GM12878 (cell line): ENCODE results near the gene ANKRD44. TPM values are rescaled to one million over a fixed set of nuclear protein-coding genes. Genes with fewer than 3 reads are reported as not detected.

Experiments
- ATAC-seq: fragments of 200-7000 bp; cut with Tn5 transposase; 3 replicates; pipeline ENCODE4 v1.9.1; 2020; ENCODE audit warnings: mild to moderate bottlenecking, moderate library complexity
- BruUV-seq: library from RNA; stranded (reverse); fragments of 400-500 nt; replicated peaks from 2 replicates; lab custom pipeline; 2021; lab: Mats Ljungman, UMichigan
- CTCF ChIA-PET: fragments of 300-600 bp; sonication (Branson Sonifier 250); formaldehyde crosslinking; extraction: SDS; loops from one replicate; lab custom pipeline; 2021; ENCODE audit warnings: inconsistent platforms; lab: Yijun Ruan, JAX
- POLR2A ChIA-PET: fragments of 350-600 bp; formaldehyde crosslinking; extraction: SDS; loops from one replicate; lab custom pipeline; 2021; ENCODE audit warnings: inconsistent platforms; lab: Charles Lee
- RAD21 ChIA-PET: fragments of 300-600 bp; sonication (Branson Sonifier 250); formaldehyde crosslinking; loops from one replicate; lab custom pipeline; 2023; ENCODE audit warnings: antibody characterized with exemption; ENCODE audit not compliant: unreplicated experiment; lab: Charles Lee
- SMC1A ChIA-PET: fragments of 300-600 bp; sonication (Branson Sonifier 250); formaldehyde crosslinking; loops from one replicate; lab custom pipeline; 2023; ENCODE audit not compliant: unreplicated experiment, uncharacterized antibody; lab: Charles Lee
- DNase-seq: peaks from one replicate; pipeline ENCODE4 v3.0.0-alpha.2; 2011; ENCODE audit warnings: low read depth, low spot score
- FAIRE-seq: peaks from 3 replicates; lab custom pipeline; 2011; peaks lifted over from hg19 to GRCh38; lab: Jason Lieb, UNC
- H2AFZ ChIP-seq: 2 replicates; pipeline ENCODE4 v1.6.0; 2011; ENCODE audit warnings: low read depth, low read length, control low read depth; ENCODE audit not compliant: control insufficient read depth
- H3K27ac ChIP-seq: 2 replicates; pipeline ENCODE4 v1.5.1; 2011; ENCODE audit warnings: control low read depth; ENCODE audit not compliant: control insufficient read depth, insufficient read depth
- H3K27me3 ChIP-seq, 2 experiments: replicated peaks in 1 of 2; 2 replicates each; pipeline versions ENCODE4 v1.6.0 to v1.6.1; 2011; ENCODE audit warnings: low read length in 1 of 2; ENCODE audit not compliant: control insufficient read depth in 2 of 2, insufficient read depth in 2 of 2
- H3K36me3 ChIP-seq, 2 experiments: 2 replicates each; pipeline ENCODE4 v1.5.1; 2011; ENCODE audit warnings: low read length in 1 of 2; ENCODE audit not compliant: control insufficient read depth in 2 of 2, insufficient read depth in 2 of 2
- H3K4me1 ChIP-seq: 2 replicates; pipeline ENCODE4 v1.6.1; 2011; ENCODE audit warnings: mild to moderate bottlenecking, low read length, moderate library complexity, mixed read lengths; ENCODE audit not compliant: control insufficient read depth, insufficient read depth
- H3K4me2 ChIP-seq: 2 replicates; pipeline ENCODE4 v1.6.0; 2011; ENCODE audit warnings: control low read depth; ENCODE audit not compliant: control insufficient read depth, insufficient read depth
- H3K4me3 ChIP-seq: fragments of 200-600 bp; sonication (generic); 2 replicates; pipeline ENCODE4 v1.5.1; 2016
- H3K79me2 ChIP-seq: 2 replicates; pipeline ENCODE4 v1.6.0; 2011; ENCODE audit warnings: low read length; ENCODE audit not compliant: control insufficient read depth, insufficient read depth
- H3K9ac ChIP-seq: 2 replicates; pipeline ENCODE4 v1.8.0; 2011; ENCODE audit warnings: low read length, control low read depth, mixed read lengths; ENCODE audit not compliant: control insufficient read depth, insufficient read depth
- H3K9me3 ChIP-seq: replicated peaks from 3 replicates; pipeline ENCODE4 v1.5.1; 2011; ENCODE audit warnings: mild to moderate bottlenecking, low read length; ENCODE audit not compliant: control insufficient read depth, insufficient read depth
- H4K20me1 ChIP-seq: 2 replicates; pipeline ENCODE4 v1.6.0; 2011; ENCODE audit not compliant: control insufficient read depth, insufficient read depth
- BCL11A ChIP-seq: IDR thresholded peaks from 2 replicates; pipeline ENCODE4 v1.6.1; 2011; ENCODE audit warnings: low read depth, low read length
- CEBPB ChIP-seq, 2 experiments: fragments of 150-350 bp in 1 of 2; IDR thresholded peaks; 2 replicates each; pipeline ENCODE4 v1.6.1; 2012 to 2014; ENCODE audit warnings: low read depth in 2 of 2, low read length in 2 of 2, borderline replicate concordance in 1 of 2, inconsistent platforms in 1 of 2
- CHD1 ChIP-seq: IDR thresholded peaks from 2 replicates; pipeline ENCODE4 v1.6.1; 2012; ENCODE audit warnings: low read depth, low read length, improper control_type of control experiment
- CREM ChIP-seq: IDR thresholded peaks from 2 replicates; pipeline ENCODE4 v1.6.1; 2014; ENCODE audit warnings: antibody characterized with exemption, low read depth
- ELK1 ChIP-seq: IDR thresholded peaks from 2 replicates; pipeline ENCODE4 v1.6.1; 2012; ENCODE audit warnings: low read depth, low read length, improper control_type of control experiment
- HSF1 ChIP-seq: fragments of 150-350 bp; IDR thresholded peaks from 2 replicates; pipeline ENCODE4 v1.6.1; 2014; ENCODE audit warnings: mild to moderate bottlenecking, low read depth, low read length
- MXI1 ChIP-seq: fragments of 150-350 bp; IDR thresholded peaks from 2 replicates; pipeline ENCODE4 v1.6.1; 2011; ENCODE audit warnings: low read depth, mild to moderate bottlenecking, inconsistent platforms, low read length, improper control_type of control experiment
- NFYB ChIP-seq: IDR thresholded peaks from 2 replicates; pipeline ENCODE4 v1.6.1; 2011; ENCODE audit warnings: low read depth, mild to moderate bottlenecking, low read length, improper control_type of control experiment, moderate library complexity; ENCODE audit not compliant: insufficient read depth
- NR2F1 ChIP-seq: fragments of 450-650 bp; conservative IDR thresholded peaks from 2 replicates; pipeline ENCODE4 v1.6.1; 2017; ENCODE audit warnings: mild to moderate bottlenecking
- PAX8 ChIP-seq: fragments of 450-650 bp; IDR thresholded peaks from 2 replicates; pipeline ENCODE4 v1.6.1; 2017; ENCODE audit warnings: mild to moderate bottlenecking, moderate library complexity
- PKNOX1 ChIP-seq: fragments of 450-650 bp; IDR thresholded peaks from 2 replicates; pipeline ENCODE4 v1.6.1; 2016; ENCODE audit warnings: mild to moderate bottlenecking
- POLR2AphosphoS2 ChIP-seq: IDR thresholded peaks from 2 replicates; pipeline ENCODE4 v1.6.1; 2011; ENCODE audit warnings: low read depth, mild to moderate bottlenecking, low read length, improper control_type of control experiment, moderate library complexity
- POU2F2 ChIP-seq: IDR thresholded peaks from 3 replicates; pipeline ENCODE4 v1.6.1; 2011; ENCODE audit warnings: low read depth, mild to moderate bottlenecking, low read length, borderline replicate concordance
- SREBF1 ChIP-seq: IDR thresholded peaks from 2 replicates; pipeline ENCODE4 v1.6.1; 2012; ENCODE audit warnings: mild to moderate bottlenecking, low read length
- TCF12 ChIP-seq: IDR thresholded peaks from 2 replicates; pipeline ENCODE4 v1.6.1; 2011; ENCODE audit warnings: low read depth, mild to moderate bottlenecking, low read length
- TCF3 ChIP-seq: IDR thresholded peaks from 2 replicates; pipeline ENCODE4 v1.6.1; 2012; ENCODE audit warnings: low read depth, mild to moderate bottlenecking, low read length, borderline replicate concordance; ENCODE audit not compliant: insufficient read depth
- ZBTB11 ChIP-seq: fragments of 450-650 bp; formaldehyde crosslinking; IDR thresholded peaks from 2 replicates; pipeline ENCODE4 v1.5.0; 2022; ENCODE audit warnings: mild to moderate bottlenecking, missing genetic modification characterization
- WGBS: methylation state at CpG from one replicate; pipeline ENCODE4 v1.1.6; 2016; ENCODE audit warnings: low lambda C conversion rate; ENCODE audit not compliant: insufficient replicate concordance, insufficient coverage; ENCODE audit errors: missing lambda C conversion rate; 5-methylcytosine and 5-hydroxymethylcytosine counted together
- in situ Hi-C: fragments of 300-500 bp; cut with MboI; formaldehyde crosslinking; loops from 9 replicates; pipeline ENCODE4 v1.14.3; 2018; ENCODE audit warnings: mixed read lengths
- intact Hi-C: fragments of 100-400 bp; cut with micrococcal nuclease; formaldehyde crosslinking; loops from one replicate; pipeline ENCODE4 v1.14.2; 2022; ENCODE audit not compliant: unreplicated experiment
- polyA plus RNA-seq, 11 experiments: library from polyadenylated mRNA; depleted of rRNA in 4 of 11; unstranded in 6 of 11; stranded (reverse) in 5 of 11; fragments of >200 nt; fragmentation: Nextera tagmentation in 4 of 11; fragmentation: Illumina TruSeq in 1 of 11; extraction: Ambion mirVana in 4 of 11; extraction: Trizol in 1 of 11; gene quantifications; 1 replicate in 1 of 11; 2 replicates in 10 of 11; pipeline versions ENCODE4 v1.2.1 to v1.2.3, GENCODE V29; 2011 to 2016; ENCODE audit warnings: inconsistent platforms in 2 of 11, missing spikeins in 2 of 11, low read depth in 1 of 11
- total RNA-seq, 4 experiments: library from RNA; depleted of rRNA in 3 of 4; stranded (reverse); fragments of >200 nt in 3 of 4; fragmentation: Illumina TruSeq in 1 of 4; extraction: Trizol in 1 of 4; gene quantifications; 2 replicates each; pipeline versions ENCODE4 v1.2.1 to v1.2.3, GENCODE V29; 2013 to 2021

Gene ANKRD44
- total and polyA plus RNA-seq, 10 of the 15 experiments (the other 5 are each of a cell fraction or from before 2014, with no cell fraction given), result 19.1 to 99.1 (median 59.6) TPM

- TF ChIP-seq NFYB, result no peak
- TF ChIP-seq PKNOX1, result no peak
- TF ChIP-seq MXI1, result no peak
- TF ChIP-seq ZBTB11, result no peak
Observed at GRCh38 chr2:196955036-196955435, 355.5 kb downstream of the ANKRD44 start (continued).

GRCh38 chr2:196954001-196954400, 356.6 kb downstream of the ANKRD44 start:
- H3K36me3 ChIP-seq, result no peaks in the 10 kb centered on the region; a peak in 1 of 4 replicates
- RAD21 ChIA-PET, result no interaction called here
- TF ChIP-seq CEBPB (IDR thresholded peaks at IDR 0.05; ENCODE audit: borderline replicate concordance in 1 of 2, low read depth in 2 of 2, low read length in 2 of 2), result no peak
- TF ChIP-seq CHD1, result no peak
- no peak for TF ChIP-seq POLR2AphosphoS2
- TF ChIP-seq ELK1, result no peak
- no peak for TF ChIP-seq PAX8
- TF ChIP-seq CREM, result no peak
- TF ChIP-seq HSF1, result no peak
- no peak for TF ChIP-seq TCF12
- no peak for TF ChIP-seq BCL11A
- TF ChIP-seq SREBF1, result no peak
- TF ChIP-seq TCF3, result no peak
- no peak for TF ChIP-seq POU2F2
- no peak for TF ChIP-seq NR2F1

More at GRCh38 chr2:196954001-196954400, 356.6 kb downstream of the ANKRD44 start:
- FAIRE-seq, result no peak
- no peak for ATAC-seq
- CTCF ChIA-PET, result interaction anchor here (0.9 kb wide), 1 partner anchor 646 kb away, joined by 3 read pairs; no protein-coding TSS in a partner anchor
- Histone ChIP-seq H3K27ac (no peak overlapping the region), H3K4me1 (no peaks in the 10 kb centered on the region), H3K9me3 (no peaks in the 10 kb centered on the region; the same call in 2 of the 3 replicates), H3K79me2 (no peaks in the 10 kb centered on the region), H3K4me2 (no peak overlapping the region), H3K4me3 (no peak overlapping the region), H3K9ac (no peak overlapping the region), H2AFZ (no peak overlapping the region), H3K27me3 (no peaks in the 10 kb centered on the region), H4K20me1 (no peaks in the 10 kb centered on the region)
- POLR2A ChIA-PET, result interaction anchor here (0.6 kb wide), 1 partner anchor 13 kb away, joined by 3 read pairs; no protein-coding TSS in a partner anchor
- in situ Hi-C loops, result no loop called here
- intact Hi-C loops, result no loop called here
- WGBS, result 47% methylated on average over 4 of the region's 5 CpGs
- SMC1A ChIA-PET, result no interaction called here
- BruUV-seq, result no TSS peak
- DNase-seq, result no peak
